HG03342 (cell line): Measurements from ENCODE around the gene KDM4C.
"Not testable (repeated sequence)": the region's sequence is repeated elsewhere in the genome, so short reads cannot be mapped to it uniquely, and the experiment has no call there.

ENCODE experiments used
- ATAC-seq: cut with Tn5 transposase; IDR thresholded peaks from one replicate; pipeline ENCODE4 v1.9.1; 2021; ENCODE audit warnings: mild to moderate bottlenecking, moderate library complexity; ENCODE audit not compliant: unreplicated experiment

The KDM4C gene

DNA sequence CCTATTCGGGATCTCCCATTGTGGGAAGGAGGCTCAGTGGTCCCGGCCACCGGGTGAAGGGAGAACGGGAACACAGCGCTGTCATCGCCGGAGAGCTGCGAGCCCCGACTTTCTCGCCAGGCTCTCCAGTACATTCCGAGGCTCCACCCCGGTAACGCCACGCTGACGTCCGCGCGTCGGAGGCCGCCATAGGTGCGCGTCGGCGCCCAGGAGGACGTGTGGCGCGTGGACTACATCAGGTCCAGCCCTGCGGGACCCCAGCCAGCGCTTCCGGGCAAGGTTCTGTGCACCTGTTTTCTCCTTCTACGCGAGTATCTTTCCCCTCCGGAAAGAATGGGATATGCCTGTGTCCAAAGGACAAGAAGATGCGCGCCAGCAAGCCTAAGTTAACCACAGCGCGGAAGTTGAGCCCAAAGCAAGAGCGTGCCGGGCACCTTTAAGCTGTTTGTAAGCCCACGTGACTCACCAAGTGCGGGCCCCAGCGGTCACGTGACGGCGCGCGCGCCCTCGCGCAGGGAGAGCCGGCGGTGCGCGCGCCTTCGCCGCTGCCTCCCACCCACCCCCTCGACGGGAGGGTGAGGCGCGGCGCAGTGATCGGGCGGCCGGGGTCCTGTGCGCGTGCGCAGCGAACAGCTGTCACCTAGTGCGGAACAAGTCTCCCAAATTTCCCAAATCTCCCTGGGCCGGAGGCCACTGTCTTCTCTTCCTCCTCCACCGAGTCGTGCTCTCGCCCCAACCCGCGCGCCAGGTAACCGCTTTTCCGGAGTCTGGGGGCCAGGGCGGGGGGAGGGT lies at the start of gene KDM4C:
Gene KDM4C (plus strand): TSS at position 518 of the 792 bp plus-strand sequence. CDS start 35,016 bp downstream, outside the sequence.
- ATAC-seq = peak; percentile 73

DNA sequence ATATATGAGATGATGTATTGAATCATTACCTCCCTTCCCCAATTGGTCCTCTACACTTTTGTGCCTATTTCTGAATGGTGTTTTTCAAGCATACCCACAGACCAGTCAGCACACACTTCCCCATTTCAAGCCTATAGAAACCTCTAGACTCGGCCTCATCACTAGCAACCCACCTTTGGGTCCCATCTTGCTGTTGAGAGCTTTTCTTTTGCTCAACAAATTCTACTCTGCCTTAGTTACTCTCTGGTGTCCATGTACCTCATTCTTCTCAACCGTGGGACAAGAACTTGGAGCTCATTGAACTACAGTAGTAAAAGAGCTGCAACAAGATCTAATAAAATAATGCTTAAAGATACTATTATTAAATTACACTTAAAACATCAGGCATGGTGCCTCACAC lies 49.0 kb upstream of the KDM4C start:
- ATAC-seq = no peak

DNA sequence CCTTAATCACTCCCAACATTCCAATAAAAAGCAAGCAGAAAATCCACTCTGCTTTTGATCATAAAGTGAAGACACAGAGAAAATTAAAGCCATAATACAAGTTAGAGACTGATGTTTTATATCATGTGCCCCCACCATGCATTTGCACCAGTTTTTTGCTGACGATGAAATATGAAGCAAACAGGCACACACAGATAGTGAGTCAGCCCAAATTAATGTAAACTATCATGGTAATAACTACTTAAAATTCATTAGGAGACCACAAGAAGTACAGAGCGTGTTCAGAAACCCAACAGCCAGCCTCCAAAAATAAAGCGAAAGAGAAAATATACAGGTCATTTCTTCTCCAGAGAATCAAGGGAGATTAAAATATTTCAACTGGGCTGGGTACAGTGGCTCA lies 46.4 kb upstream of the KDM4C start:
- ATAC-seq = no peak

- no peak for ATAC-seq
These were observed 45.7 kb upstream of the KDM4C start for GRCh38 chr9:6712041-6712440.

- no peak for ATAC-seq
These were observed 43.6 kb upstream of the KDM4C start for GRCh38 chr9:6714176-6714575.

DNA sequence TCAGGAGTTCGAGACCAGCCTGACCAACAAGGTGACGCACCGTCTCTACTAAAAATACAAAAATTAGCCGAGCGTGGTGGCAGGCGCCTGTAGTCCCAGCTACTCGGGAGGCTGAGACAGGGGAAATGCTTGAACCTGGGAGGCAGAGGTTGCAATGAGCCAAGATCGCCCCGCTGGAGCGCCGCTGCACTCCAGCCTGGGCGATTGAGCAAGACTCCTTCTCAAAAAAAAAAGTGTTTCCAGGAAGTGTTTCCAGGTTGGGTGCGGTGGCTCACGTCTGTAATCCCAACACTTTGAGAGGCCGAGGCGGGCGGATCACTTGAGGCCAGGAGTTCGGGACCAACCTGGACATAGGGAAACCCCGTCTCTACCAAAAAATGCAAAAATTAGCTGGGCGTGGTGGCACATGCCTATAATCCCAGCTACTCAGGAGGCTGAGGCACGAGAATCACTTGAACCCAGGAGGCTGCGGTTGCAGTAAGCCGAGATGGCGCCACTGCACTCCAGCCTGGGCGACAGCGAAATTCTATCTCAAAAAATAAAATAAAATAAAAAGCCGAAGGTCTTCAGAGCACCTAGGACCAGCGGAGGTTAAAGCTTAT lies 42.5 kb upstream of the KDM4C start:
- ATAC-seq = not testable (repeated sequence)

DNA sequence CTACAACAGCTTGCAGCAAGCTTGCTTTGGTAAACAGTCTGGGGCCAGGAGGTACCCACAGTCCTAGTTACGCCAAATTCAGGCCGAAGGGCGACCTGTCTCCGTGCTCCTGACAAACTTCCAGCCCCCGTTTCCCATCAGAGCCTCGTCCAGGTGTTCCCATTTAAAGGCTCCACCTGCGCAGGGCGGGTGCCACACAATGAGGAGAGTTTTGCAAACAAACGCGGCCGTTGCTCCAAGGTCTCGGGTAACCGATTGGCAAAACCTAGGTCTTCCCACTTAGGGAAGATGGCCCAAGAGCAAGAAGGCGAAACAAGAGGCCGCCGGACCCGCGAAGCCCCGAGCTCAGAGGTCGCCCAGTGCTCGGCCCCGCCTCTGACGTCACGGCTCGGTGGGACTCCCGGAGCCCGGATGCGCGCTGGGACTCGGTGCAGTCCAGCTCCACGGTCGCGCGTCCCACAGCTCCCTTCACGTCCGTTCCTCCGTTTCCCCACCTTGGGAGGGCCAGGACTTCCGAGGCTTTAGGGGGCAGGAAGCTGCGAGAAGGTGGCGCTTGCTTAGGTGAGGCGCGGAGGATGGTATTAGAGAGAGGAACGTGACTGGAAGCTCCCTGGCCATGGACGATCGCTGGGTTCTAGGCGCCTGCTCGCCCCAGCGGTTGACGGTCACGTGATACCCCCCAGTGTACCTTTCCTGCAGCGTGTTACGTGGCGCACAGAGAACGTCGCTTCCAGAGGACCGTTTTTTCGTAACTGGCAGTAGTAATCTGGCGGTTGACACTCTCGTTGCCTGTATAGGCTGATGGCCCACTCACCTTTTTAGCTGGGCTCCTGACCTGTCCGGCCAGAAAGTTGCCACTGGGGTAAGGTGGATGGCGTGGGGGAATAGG lies 41.8 kb upstream of the KDM4C start:
- ATAC-seq = peak; percentile 91

GRCh38 chr9:6716766-6717165 lies 41.0 kb upstream of the KDM4C start:
- ATAC-seq = no peak

- ATAC-seq = no peak
These were observed 33.8 kb upstream of the KDM4C start for GRCh38 chr9:6723881-6724420.

GRCh38 chr9:6733257-6733656 lies 24.5 kb upstream of the KDM4C start:
- no peak for ATAC-seq

DNA sequence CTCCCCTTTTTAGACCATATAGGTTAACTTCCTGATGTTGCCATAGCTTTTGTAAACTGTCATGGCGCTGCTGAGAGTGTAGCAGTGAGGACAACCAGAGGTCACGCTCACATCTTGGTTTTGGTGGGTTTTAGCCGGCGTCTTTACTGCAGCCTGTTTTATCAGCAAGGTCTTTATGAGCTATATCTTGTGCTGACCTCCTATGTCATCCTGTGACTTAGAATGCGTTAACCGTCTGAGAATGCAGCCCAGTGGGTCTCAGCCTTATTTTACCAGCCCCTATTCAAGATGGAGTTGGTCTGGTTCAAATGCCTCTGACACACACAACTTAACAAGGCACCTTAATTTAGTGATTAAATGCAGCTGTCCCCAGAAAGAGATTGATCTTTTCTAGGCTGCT lies 23.9 kb upstream of the KDM4C start:
- ATAC-seq = no peak

DNA sequence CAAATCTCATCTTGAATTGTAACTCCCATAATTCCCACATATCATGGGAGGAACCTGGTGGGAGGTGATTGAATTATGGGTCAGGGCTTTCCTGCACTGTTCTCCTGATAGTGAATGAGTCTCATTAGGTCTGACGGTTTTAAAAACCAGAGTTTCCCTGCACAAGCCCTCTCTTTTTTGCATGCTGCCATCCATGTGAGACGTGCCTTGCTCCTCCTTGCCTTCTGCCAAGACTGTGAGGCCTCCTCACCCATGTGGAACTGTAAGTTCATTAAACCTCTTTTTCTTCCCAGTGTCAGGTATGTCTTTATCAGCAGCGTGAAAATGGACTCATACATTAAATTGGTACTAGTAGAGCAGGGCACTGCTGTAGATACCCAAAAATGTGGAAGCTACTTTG lies 22.4 kb upstream of the KDM4C start:
- ATAC-seq = no peak

DNA sequence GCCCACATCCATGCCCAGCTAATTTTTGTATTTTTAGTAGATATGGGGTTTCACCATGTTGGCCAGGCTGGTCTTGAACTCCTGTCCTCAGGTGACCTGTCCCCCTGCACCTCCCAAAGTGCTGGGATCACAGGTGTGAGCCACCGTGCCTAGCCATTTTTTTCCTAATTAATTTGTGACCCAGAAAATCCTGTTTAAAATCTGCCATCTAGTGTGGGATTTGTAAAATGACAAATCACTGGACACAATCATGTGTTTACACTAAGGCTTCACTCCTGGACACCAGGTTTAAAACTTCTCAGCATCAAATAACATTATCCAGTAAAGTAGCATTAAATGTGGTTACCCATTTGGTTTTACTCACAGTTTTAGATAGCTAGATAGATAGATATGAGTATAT lies 18.6 kb upstream of the KDM4C start:
- ATAC-seq = no peak

- ATAC-seq = not testable (repeated sequence)
These were observed 8.9 kb upstream of the KDM4C start for GRCh38 chr9:6748861-6749260.

DNA sequence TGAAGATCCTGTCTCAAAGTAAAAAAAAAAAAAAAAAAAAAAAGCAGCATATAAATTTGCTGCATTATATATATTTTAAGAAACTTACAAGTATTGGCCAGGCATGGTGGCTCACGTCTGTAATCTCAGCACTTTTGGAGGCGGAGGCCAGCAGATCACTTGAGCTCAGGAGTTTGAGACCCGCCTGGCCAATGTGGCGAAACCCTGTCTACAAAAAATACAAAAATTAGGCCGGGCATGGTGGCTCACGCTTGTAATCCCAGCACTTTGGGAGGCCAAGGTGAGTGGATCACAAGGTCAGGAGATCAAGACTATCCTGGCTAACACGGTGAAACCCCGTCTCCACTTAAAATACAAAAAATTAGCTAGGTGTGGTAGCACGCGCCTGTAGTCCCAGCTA lies 2.9 kb upstream of the KDM4C start:
- not testable (repeated sequence) for ATAC-seq

DNA sequence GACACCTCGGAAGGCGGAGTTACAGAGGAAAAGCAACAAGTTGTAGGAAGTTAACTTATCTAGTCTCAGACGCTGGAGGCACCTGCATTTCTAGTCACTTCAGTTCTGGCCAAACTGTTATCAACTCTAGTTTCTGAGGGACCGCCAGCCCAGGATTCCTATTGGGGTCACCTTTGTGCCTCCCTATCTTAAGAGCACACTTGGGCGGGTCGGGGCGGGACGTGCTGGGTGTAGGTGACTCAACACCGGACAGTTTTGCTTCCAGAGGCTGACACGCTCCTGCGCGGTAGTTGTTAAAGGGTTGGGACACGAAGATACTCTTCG lies 679 bp upstream of the KDM4C start:
- peak; percentile 38 for ATAC-seq

DNA sequence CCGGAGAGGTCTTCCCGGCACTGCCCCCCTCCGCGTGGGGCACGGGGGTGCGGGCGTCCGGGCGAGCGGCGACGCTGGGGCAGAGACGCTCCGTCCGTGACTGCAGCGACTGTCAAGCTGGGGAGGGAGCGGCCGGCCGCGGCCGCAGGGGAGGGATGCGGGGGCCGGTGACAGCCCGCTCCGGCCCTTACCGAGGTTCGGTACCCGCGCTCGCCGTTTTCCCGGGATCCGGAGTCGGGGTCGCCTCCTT lies 400 bp downstream of the KDM4C start:
- peak; percentile 8 for ATAC-seq

- peak; percentile 28 for ATAC-seq
These were observed 868 bp downstream of the KDM4C start for GRCh38 chr9:6758498-6759184.

DNA sequence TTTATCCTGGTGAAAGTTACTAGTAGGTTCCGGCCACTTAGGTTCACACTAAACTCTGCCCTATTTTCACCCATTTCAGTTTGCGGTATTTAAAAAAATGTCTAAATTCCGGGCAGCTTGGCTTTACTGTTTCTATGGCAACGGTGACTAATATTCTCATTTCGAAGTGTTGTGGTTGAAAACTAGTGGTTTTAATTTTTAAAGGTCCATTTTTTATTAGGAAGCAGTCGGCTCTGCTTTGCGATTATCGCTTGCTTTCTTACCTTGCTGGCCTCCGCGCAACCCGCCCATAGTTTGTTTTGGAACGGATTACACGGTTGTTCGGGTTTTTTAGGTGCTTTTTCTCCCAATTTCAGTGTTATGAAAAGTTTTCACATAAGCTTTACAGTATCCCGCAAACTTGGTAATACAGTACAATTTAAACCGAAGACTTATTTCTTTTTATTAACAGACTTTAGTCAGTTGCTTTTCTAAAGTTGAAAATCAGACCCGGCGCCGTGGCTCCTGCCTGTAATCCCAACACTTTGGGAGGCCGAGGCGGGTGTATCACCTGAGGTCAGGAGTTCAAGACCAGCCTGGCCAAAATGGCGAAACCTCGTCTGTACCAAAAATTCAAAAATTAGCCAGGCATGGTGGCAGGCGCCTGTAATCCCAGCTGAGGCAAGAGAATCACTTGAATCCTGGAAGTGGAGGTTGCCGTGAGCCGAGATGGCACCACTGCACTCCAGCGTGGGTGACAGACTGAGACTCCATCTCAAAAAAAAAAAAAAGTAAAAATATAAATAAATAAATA lies 1.6 kb downstream of the KDM4C start:
- ATAC-seq = peak; percentile 10

DNA sequence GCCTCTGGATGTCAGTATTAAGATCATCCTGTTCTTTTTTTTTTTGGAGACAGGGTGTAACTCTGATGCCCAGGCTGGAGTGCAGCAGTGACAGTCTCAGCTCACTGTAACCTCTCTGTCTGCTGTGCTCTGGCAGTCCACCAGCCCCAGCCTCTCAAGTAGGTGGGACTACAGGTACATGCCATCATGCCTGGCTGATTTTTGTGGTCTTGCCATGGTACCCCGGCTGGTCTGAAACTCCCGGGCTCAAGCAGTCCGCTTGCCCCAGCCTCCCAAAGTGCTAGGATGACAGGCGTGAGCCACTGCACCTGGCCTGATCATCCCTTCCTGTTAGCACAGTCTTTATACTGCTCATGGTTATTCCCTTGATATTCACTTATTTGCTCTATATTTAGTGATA lies 3.5 kb downstream of the KDM4C start:
- ATAC-seq = no peak
